HCT116 (cell line): ENCODE results near the gene AP1B1. TPM values are rescaled to one million over a fixed set of nuclear protein-coding genes. Genes with fewer than 3 reads are reported as not detected.

Source experiments
- ATAC-seq: fragments of 200-7000 bp; cut with Tn5 transposase; 2 replicates; pipeline ENCODE4 v1.9.1; 2020; ENCODE audit warnings: mild to moderate bottlenecking, moderate library complexity
- BruUV-seq: library from RNA; stranded (reverse); fragments of 400-500 nt; replicated peaks from 2 replicates; lab custom pipeline; 2021; lab: Mats Ljungman, UMichigan
- CTCF ChIA-PET: fragments of 300-600 bp; sonication (Branson Sonifier 250); formaldehyde crosslinking; loops from one replicate; lab custom pipeline; 2021; ENCODE audit warnings: antibody characterized with exemption; lab: Charles Lee
- POLR2A ChIA-PET: fragments of 300-600, 350-600 bp; sonication (Branson Sonifier 250); formaldehyde crosslinking; loops from one replicate; lab custom pipeline; 2021; ENCODE audit warnings: antibody characterized with exemption; lab: Charles Lee
- RAD21 ChIA-PET, 2 experiments: fragments of 300-600 bp; sonication (Branson Sonifier 250); formaldehyde crosslinking; loops; one replicate each; lab custom pipeline; 2023; ENCODE audit warnings: low total read pairs in 2 of 2; ENCODE audit not compliant: uncharacterized antibody in 2 of 2, unreplicated experiment in 2 of 2, low non-redundant PET in 1 of 2; lab: Charles Lee
- DNase-seq: peaks from one replicate; pipeline ENCODE4 v3.0.0-alpha.2; 2010; ENCODE audit warnings: low read depth, low spot score
- H2AFZ ChIP-seq: fragments of 200-600 bp; shearing (Covaris generic), sonication (generic); 2 replicates; pipeline ENCODE4 v1.6.1; 2017; ENCODE audit warnings: low read depth, mixed run types, mixed read lengths, antibody characterized with exemption, low read length; ENCODE audit not compliant: poor library complexity, severe bottlenecking
- H3K27ac ChIP-seq: 2 replicates; pipeline ENCODE4 v1.5.1; 2012; ENCODE audit warnings: low read depth, low read length
- H3K27me3 ChIP-seq: fragments of 200-600 bp; sonication (generic); 2 replicates; pipeline ENCODE4 v1.6.1; 2016; ENCODE audit warnings: mixed run types, low read length, mixed read lengths; ENCODE audit not compliant: insufficient read depth
- H3K36me3 ChIP-seq, 2 experiments: fragments of 200-500 bp in 1 of 2; fragments of 200-600 bp in 1 of 2; sonication (Bioruptor generic) in 1 of 2; sonication (generic) in 1 of 2; 2 replicates each; pipeline versions ENCODE4 v1.5.1 to v1.6.1; 2014 to 2016; ENCODE audit warnings: low read length in 2 of 2, inconsistent platforms in 1 of 2, mixed read lengths in 1 of 2, mixed run types in 1 of 2; ENCODE audit not compliant: insufficient read depth in 2 of 2, control insufficient read depth in 1 of 2
- H3K4me1 ChIP-seq, 2 experiments: fragments of 200-600 bp in 1 of 2; sonication (generic) in 1 of 2; 2 replicates each; pipeline versions ENCODE4 v1.5.1 to v1.6.1; 2012 to 2017; ENCODE audit warnings: low read length in 2 of 2, inconsistent platforms in 1 of 2, mild to moderate bottlenecking in 1 of 2, mixed read lengths in 1 of 2, mixed run types in 1 of 2, moderate library complexity in 1 of 2; ENCODE audit not compliant: insufficient read depth in 2 of 2, control insufficient read depth in 1 of 2
- H3K4me2 ChIP-seq: fragments of 200-600 bp; sonication (generic); 2 replicates; pipeline ENCODE4 v1.6.1; 2017; ENCODE audit warnings: mixed run types, low read length, mixed read lengths
- H3K4me3 ChIP-seq, 2 experiments: fragments of 200-600 bp in 1 of 2; sonication (generic) in 1 of 2; replicated peaks in 1 of 2; 2 replicates each; pipeline ENCODE4 v1.5.1; 2011 to 2016; ENCODE audit warnings: low read length in 2 of 2, control low read depth in 1 of 2, low read depth in 1 of 2, mild to moderate bottlenecking in 1 of 2, mixed read lengths in 1 of 2, mixed run types in 1 of 2
- H3K79me2 ChIP-seq: fragments of 200-600 bp; sonication (generic); 2 replicates; pipeline ENCODE4 v1.6.1; 2017; ENCODE audit warnings: mild to moderate bottlenecking, mixed run types, low read length, moderate library complexity, mixed read lengths; ENCODE audit not compliant: insufficient read depth
- H3K9ac ChIP-seq: fragments of 200-600 bp; sonication (generic); 2 replicates; pipeline ENCODE4 v1.6.1; 2016; ENCODE audit warnings: low read length, mixed read lengths
- H3K9me2 ChIP-seq: fragments of 200-600 bp; sonication (generic), shearing (Covaris generic); 2 replicates; pipeline ENCODE4 v1.6.1; 2017; ENCODE audit warnings: mixed run types, mild to moderate bottlenecking, moderate library complexity; ENCODE audit not compliant: insufficient read depth
- H3K9me3 ChIP-seq, 2 experiments: fragments of 200-500 bp in 1 of 2; fragments of 200-600 bp in 1 of 2; sonication (Bioruptor generic) in 1 of 2; sonication (generic) in 1 of 2; 2 replicates each; pipeline ENCODE4 v1.6.1; 2014 to 2017; ENCODE audit warnings: low read length in 2 of 2, mixed read lengths in 2 of 2, inconsistent platforms in 1 of 2, low read depth in 1 of 2, mild to moderate bottlenecking in 1 of 2, mixed run types in 1 of 2, moderate library complexity in 1 of 2; ENCODE audit not compliant: control insufficient read depth in 1 of 2, insufficient read depth in 1 of 2
- H4K20me1 ChIP-seq: fragments of 200-600 bp; sonication (generic), shearing (Covaris generic); 2 replicates; pipeline ENCODE4 v1.6.1; 2017; ENCODE audit warnings: mixed run types, mild to moderate bottlenecking, moderate library complexity; ENCODE audit not compliant: insufficient read depth
- ATF3 ChIP-seq: IDR thresholded peaks from 2 replicates; pipeline ENCODE4 v1.6.1; 2012
- CBX3 ChIP-seq: IDR thresholded peaks from 2 replicates; pipeline ENCODE4 v1.6.1; 2012; ENCODE audit warnings: low read depth
- CEBPB ChIP-seq: IDR thresholded peaks from 2 replicates; pipeline ENCODE4 v1.6.1; 2012; ENCODE audit warnings: low read depth
- CTCF ChIP-seq, 3 experiments: fragments of 200-600 bp in 1 of 3; sonication (generic) in 1 of 3; IDR thresholded peaks in 2 of 3; conservative IDR thresholded peaks in 1 of 3; 2 replicates each; pipeline ENCODE4 v1.5.1; 2012 to 2017; ENCODE audit warnings: low read depth in 2 of 3, low read length in 2 of 3, antibody characterized with exemption in 1 of 3, borderline replicate concordance in 1 of 3, control low read depth in 1 of 3, mild to moderate bottlenecking in 1 of 3, mixed read lengths in 1 of 3, mixed run types in 1 of 3, moderate library complexity in 1 of 3; ENCODE audit not compliant: insufficient read depth in 1 of 3
- ELF1 ChIP-seq: IDR thresholded peaks from 2 replicates; pipeline ENCODE4 v1.6.1; 2012; ENCODE audit warnings: low read depth, borderline replicate concordance
- EZH2 ChIP-seq: fragments of 200-600 bp; sonication (generic); IDR thresholded peaks from 2 replicates; pipeline ENCODE4 v1.6.1; 2017; ENCODE audit warnings: antibody characterized with exemption, mixed run types
- EZH2phosphoT487 ChIP-seq: fragments of 200-600 bp; IDR thresholded peaks from 2 replicates; pipeline ENCODE4 v1.6.1; 2018; ENCODE audit warnings: antibody characterized with exemption, borderline replicate concordance
- FOSL1 ChIP-seq: IDR thresholded peaks from 2 replicates; pipeline ENCODE4 v1.6.1; 2012; ENCODE audit warnings: low read depth
- JUND ChIP-seq: IDR thresholded peaks from 2 replicates; pipeline ENCODE4 v1.6.1; 2012
- MAX ChIP-seq: IDR thresholded peaks from 2 replicates; pipeline ENCODE4 v1.6.1; 2012
- POLR2A ChIP-seq: IDR thresholded peaks from 2 replicates; pipeline ENCODE4 v1.7.0; 2011; ENCODE audit warnings: borderline replicate concordance; ENCODE audit not compliant: insufficient read depth, insufficient read length; ENCODE audit errors: extremely low read depth
- POLR2AphosphoS5 ChIP-seq: IDR thresholded peaks from 2 replicates; pipeline ENCODE4 v1.6.1; 2011; ENCODE audit warnings: mild to moderate bottlenecking, low read depth, low read length, moderate library complexity
- REST ChIP-seq: IDR thresholded peaks from 2 replicates; pipeline ENCODE4 v1.6.1; 2012; ENCODE audit warnings: low read depth
- SIN3A ChIP-seq: IDR thresholded peaks from 2 replicates; pipeline ENCODE4 v1.6.1; 2012; ENCODE audit warnings: low read depth
- SP1 ChIP-seq: IDR thresholded peaks from 2 replicates; pipeline ENCODE4 v1.6.1; 2012; ENCODE audit warnings: low read depth
- SRF ChIP-seq: IDR thresholded peaks from 2 replicates; pipeline ENCODE4 v1.6.1; 2012; ENCODE audit warnings: low read depth
- TCF7L2 ChIP-seq: IDR thresholded peaks from 2 replicates; pipeline ENCODE4 v1.7.0; 2011; ENCODE audit warnings: borderline replicate concordance, inconsistent platforms; ENCODE audit not compliant: insufficient read depth, insufficient read length; ENCODE audit errors: extremely low read depth
- YY1 ChIP-seq: IDR thresholded peaks from 2 replicates; pipeline ENCODE4 v1.6.1; 2011; ENCODE audit warnings: low read length, low read depth, moderate library complexity, mild to moderate bottlenecking; ENCODE audit not compliant: insufficient replicate concordance; ENCODE audit errors: extremely low read depth
- ZFX ChIP-seq: fragments of 450-650 bp; IDR thresholded peaks from 2 replicates; pipeline ENCODE4 v1.6.1; 2017
- ZNF274 ChIP-seq: fragments of 200-500 bp; sonication (Bioruptor generic); IDR thresholded peaks from 2 replicates; pipeline ENCODE4 v1.6.1; 2014; ENCODE audit warnings: mild to moderate bottlenecking, low read depth, low read length, inconsistent platforms
- intact Hi-C: fragments of 100-400 bp; cut with micrococcal nuclease; formaldehyde crosslinking; loops from 2 replicates; pipeline ENCODE4 v1.10.0; 2022
- total RNA-seq: library from RNA; stranded (reverse); gene quantifications from one replicate; pipeline ENCODE4 v1.2.1, GENCODE V29; 2021; ENCODE audit not compliant: unreplicated experiment

The AP1B1 gene
- total RNA-seq, 1 experiment from 2014 or later: 60.4 TPM

GRCh38 chr22:29341056-29341848 is 47.1 kb downstream of the AP1B1 start:
- ChIA-PET CTCF (no interaction called here), RAD21 (no interaction called here), POLR2A (no interaction called here)
- Histone ChIP-seq H3K4me3 (no peak overlapping the region), H3K4me1 (peaks cover 24 to 32% of the 10 kb centered on the region in 2 experiments), H4K20me1 (no peaks in the 10 kb centered on the region; the same call in 1 of the 2 replicates), H3K9me3 (no peaks in the 10 kb centered on the region), H2AFZ (no peak overlapping the region), H3K9me2 (no peaks in the 10 kb centered on the region), H3K9ac (no peak overlapping the region), H3K4me2 (no peak overlapping the region), H3K79me2 (no peaks in the 10 kb centered on the region), H3K36me3 (peaks cover 22 to 25% of the 10 kb centered on the region in 2 experiments), H3K27me3 (no peaks in the 10 kb centered on the region), H3K27ac (no peak overlapping the region)
- ATAC-seq (no peak), DNase-seq (no peak)
- intact Hi-C loops: no loop called here
- no peak for TF ChIP-seq MAX
- no peak for TF ChIP-seq SRF
- TF ChIP-seq YY1: no peak
- TF ChIP-seq EZH2phosphoT487: no peak
- TF ChIP-seq POLR2AphosphoS5: no peak
- TF ChIP-seq POLR2A: no peak
- no peak for TF ChIP-seq JUND
- TF ChIP-seq CTCF (IDR thresholded peaks at IDR 0.05 in 2 of 3, conservative IDR thresholded peaks at IDR 0.05 in 1 of 3; ENCODE audit: borderline replicate concordance in 1 of 3, insufficient read depth in 1 of 3, low read depth in 2 of 3, low read length in 2 of 3): no peak
- TF ChIP-seq ELF1: no peak
- no peak for TF ChIP-seq TCF7L2
- TF ChIP-seq CEBPB: no peak
- no peak for TF ChIP-seq EZH2
- TF ChIP-seq SP1: no peak
- no peak for TF ChIP-seq CBX3
- no peak for TF ChIP-seq ZFX
- no peak for TF ChIP-seq SIN3A
- no peak for TF ChIP-seq ATF3
- TF ChIP-seq FOSL1: no peak
- no peak for TF ChIP-seq REST
- TF ChIP-seq ZNF274: no peak
- BruUV-seq: no TSS peak
